Measurements from ENCODE around the gene VDR. TPM values are rescaled to one million over a fixed set of nuclear protein-coding genes. Genes with fewer than 3 reads are reported as not detected.

The VDR gene
- total RNA-seq, 1 donor from 2014 or later: 6.7 TPM

- no peak for TF ChIP-seq CTCF (conservative IDR thresholded peaks at IDR 0.05; ENCODE audit: low read depth, low read length)
- no peak for DNase-seq (ENCODE audit: low read depth)
- no peak overlapping the region for H3K4me3 ChIP-seq (ENCODE audit: low read depth, low read length)
Observed at GRCh38 chr12:47896022-47896421, 8.8 kb downstream of the VDR start.

GRCh38 chr12:47894652-47895051 is 10.1 kb downstream of the VDR start:
- no peak for DNase-seq (ENCODE audit: low read depth)
- TF ChIP-seq CTCF (conservative IDR thresholded peaks at IDR 0.05; ENCODE audit: low read depth, low read length): no peak
- no peak overlapping the region for H3K4me3 ChIP-seq (ENCODE audit: low read depth, low read length)

- no peak for DNase-seq (ENCODE audit: low read depth)
- H3K4me3 ChIP-seq (ENCODE audit: low read depth, low read length): no peak overlapping the region
- TF ChIP-seq CTCF (conservative IDR thresholded peaks at IDR 0.05; ENCODE audit: low read depth, low read length): no peak
Observed at GRCh38 chr12:47894068-47894467, 10.7 kb downstream of the VDR start.

GRCh38 chr12:47892819-47893218 is 12.0 kb downstream of the VDR start:
- H3K4me3 ChIP-seq (ENCODE audit: low read depth, low read length): no peak overlapping the region
- no peak for DNase-seq (ENCODE audit: low read depth)
- no peak for TF ChIP-seq CTCF (conservative IDR thresholded peaks at IDR 0.05; ENCODE audit: low read depth, low read length)

GRCh38 chr12:47891356-47891755 is 13.4 kb downstream of the VDR start:
- TF ChIP-seq CTCF (conservative IDR thresholded peaks at IDR 0.05; ENCODE audit: low read depth, low read length): no peak
- DNase-seq (ENCODE audit: low read depth): no peak

GRCh38 chr12:47889040-47889439 is 15.8 kb downstream of the VDR start:
- TF ChIP-seq CTCF (conservative IDR thresholded peaks at IDR 0.05; ENCODE audit: low read depth, low read length): no peak
- DNase-seq (ENCODE audit: low read depth): no peak
- H3K4me3 ChIP-seq (ENCODE audit: low read depth, low read length): no peak overlapping the region

More at GRCh38 chr12:47891356-47891755, 13.4 kb downstream of the VDR start:
- H3K4me3 ChIP-seq (ENCODE audit: low read depth, low read length): no peak overlapping the region

- no peak overlapping the region for H3K4me3 ChIP-seq (ENCODE audit: low read depth, low read length)
- no peak for DNase-seq (ENCODE audit: low read depth)
- no peak for TF ChIP-seq CTCF (conservative IDR thresholded peaks at IDR 0.05; ENCODE audit: low read depth, low read length)
Observed at GRCh38 chr12:47888153-47888819, 16.5 kb downstream of the VDR start.
